CD1c-positive myeloid dendritic cell (primary cell): Measurements from ENCODE around the gene TRAF2.

Experiments
- DNase-seq: peaks from one replicate; pipeline ENCODE4 v3.0.0-alpha.2; 2016; ENCODE audit errors: extremely low spot score

The TRAF2 gene

DNA sequence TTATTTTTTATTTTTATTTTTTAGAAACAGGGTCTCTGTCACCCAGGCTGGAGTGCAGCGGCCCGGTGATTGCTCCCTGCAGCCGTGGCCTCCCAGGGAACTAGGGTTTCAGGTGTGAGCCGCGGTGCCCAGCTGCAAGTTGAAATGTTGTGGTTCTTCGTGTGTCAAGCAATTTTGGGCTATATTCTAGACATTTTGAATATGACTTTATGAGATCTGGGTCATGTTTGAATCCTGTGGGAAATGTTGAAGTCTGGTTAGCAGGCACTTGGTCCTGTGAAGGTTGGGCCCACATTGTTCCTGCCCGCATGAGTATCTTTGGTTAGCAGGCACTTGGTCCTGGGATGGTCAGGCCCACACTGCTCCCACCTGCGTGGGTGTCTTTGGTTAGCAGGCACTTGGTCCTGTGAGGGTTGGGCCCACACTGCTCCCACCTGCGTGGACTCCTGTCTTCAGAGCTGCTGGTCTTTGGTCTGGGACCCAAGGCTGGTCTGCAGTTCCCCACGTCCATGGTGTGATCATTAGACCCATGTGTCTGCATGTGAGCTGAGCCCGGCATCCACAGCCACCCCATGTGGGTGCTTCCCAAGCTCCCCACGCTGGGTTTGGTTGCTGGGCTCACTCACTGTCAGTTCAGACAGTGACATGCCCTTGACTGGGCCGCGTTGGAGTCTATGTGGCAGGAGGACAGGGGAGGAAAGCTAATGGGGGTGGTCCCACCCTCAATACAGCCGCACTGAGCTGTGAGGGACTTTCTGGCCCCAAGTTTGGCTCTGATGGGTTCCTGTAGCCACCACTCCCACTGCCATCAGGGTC is 51.1 kb downstream of the TRAF2 start:
- no peak for DNase-seq

DNA sequence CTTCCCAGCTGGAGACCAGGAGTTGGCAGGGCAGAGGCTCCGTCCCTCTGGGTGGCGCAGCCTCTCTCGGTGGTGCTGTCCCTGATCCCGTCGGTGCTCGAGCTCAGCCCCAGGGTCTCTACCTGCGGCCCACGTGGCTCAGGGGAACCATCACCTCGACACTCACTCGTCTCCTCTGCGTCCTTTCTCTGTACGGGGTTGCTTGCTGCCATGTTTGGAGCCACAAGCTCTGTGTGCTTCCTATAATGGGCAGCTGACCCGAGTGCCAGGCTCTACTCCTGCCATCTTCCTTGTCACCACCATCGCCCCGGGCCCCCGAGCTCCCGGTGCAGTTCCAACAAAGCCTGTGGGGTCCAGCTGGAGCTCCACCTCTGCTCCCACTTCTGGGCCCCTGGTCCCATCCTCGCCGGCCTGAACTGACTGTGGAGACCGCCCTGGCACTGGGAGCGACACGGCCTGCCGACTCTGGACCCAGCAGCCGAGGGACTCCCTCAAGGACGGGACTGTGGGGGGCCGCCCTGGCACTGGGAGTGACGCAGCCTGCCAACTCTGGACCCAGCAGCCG is 53.2 kb downstream of the TRAF2 start:
- no peak for DNase-seq

DNA sequence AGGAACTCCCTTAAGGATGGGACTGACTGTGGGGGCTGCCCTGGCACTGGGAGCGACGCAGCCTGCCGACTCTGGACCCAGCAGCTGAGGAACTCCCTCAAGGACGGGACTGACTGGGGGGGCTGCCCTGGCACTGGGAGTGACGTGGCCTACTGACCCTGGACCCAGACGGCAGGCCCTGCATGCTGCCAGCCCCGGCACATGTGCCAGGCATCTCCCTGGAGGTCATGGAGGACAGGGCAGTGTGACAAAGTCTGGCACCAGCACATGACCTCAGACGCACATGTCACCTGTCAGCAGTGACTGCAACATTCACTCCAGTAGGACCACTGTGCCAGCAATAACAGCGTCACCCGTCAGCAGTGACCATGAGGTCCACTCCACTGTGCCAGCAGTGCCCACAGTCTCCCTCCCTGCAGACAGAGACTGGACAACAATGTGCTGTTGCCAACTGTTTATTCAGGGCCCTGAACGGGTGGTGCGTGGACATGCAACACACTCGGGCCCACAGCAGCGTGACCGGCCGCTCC is 53.7 kb downstream of the TRAF2 start:
- DNase-seq = no peak

DNA sequence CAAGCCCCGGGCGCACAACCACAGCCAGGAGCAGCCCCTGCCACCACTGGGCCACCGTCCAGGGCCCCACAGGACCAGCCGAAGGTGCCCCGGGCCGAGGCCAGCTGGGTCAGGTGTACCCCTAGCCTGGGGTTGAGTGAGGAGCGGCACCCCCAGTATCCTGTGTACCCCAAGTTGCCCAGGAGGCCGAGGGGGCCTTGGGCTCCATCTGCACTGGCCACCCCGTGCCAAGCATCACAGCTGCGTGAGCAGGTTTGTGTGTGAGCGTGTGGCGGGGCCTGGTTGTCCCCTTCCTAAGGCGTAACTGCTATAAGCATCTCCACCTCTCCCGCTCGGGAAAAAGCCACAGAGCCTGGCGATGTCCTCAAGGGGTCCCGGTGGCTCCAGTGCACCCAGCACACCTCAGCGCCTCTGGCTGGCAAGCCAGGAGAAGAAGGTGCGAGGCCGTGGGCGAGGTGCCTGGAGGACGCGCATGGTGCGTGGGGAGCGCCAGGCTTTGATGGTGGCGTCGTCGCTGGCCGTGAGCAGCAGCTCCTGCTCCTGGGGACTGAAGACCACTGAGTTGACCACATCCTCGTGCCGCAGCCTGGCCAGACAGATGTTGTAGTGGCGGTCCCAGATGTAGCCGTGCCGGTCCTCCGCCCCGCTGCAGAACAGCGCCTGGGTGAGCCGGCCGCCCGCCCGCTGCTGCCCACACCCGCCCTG is 54.4 kb downstream of the TRAF2 start:
- DNase-seq = no peak

DNA sequence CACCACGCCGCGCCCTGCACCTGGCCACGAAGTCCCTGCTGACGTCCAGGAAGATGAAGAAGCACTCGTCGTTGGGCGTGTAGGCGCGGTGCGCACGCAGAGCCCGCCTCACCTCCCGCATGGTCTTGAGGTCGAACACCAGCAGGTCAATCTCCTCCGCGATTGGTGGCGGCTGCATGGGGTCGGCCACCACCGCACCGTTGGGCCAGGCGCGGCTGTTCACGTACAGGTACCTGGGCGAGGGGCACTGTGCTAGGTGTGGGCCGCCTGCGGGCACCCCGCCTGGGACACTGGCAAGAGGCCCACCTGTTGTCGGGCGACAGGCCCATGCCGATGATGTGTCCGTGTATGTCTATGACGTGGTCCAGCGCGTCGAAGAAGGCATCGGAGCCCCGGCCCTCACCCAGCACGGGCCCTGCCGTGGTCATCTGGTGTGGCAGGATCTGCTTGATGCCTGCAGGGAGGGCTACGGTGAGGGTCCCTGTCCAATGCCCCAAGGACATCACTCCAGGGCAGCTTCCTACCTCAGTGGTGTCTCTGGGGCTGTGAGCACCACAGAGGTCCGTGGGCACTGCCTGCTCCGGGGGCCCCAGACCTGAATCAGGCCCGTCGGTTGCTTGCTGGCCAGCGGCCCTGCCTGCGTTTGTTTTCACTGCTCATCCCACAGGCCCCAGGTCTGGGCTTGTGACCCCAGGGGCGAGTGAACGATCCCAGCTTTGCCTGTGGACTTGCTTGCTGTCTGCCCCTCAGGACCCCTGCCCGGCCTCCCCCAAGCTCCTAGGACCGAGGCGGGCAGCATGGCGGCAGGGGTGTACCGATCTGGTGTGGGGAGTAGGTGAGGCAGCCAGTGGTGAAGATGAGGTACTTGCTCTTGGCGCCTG is 55.2 kb downstream of the TRAF2 start:
- no peak for DNase-seq

DNA sequence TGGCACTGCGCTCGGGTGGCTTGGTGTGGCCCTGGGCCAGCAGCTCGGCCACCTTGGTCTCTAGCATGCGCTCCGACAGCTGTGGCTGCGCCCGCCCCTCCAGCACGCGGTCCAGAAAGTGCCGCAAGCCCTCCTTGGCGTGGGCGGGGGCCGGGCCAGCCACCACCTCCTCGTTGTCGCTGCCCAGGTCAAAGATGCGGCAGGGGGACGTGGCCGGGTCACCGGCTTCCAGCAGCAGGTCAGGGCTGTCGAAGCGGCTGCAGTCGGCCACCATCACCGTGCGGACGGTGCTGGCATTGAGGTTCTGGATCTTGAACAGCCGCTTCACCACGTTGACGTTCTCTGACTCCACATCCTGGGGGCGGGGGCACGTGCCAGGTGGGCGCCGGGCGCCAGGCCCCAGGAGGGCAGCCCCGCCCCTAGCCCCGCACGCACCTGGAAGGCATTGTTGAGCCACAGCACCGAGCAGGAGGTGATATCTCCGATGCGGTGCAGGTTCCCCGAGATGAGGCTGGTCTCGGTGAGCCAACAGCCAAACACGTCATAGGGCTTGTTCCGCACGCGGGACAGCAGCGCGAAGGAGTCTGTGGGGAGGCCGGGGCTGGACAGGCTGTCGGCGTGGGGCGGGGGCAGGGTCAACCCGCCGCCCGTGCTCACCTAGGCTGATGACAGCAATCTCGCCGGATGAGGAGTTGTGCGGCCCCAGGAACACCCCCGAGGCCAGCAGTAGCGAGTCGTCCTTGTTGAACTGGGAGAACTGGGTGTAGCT is 56.0 kb downstream of the TRAF2 start:
- DNase-seq = no peak

DNA sequence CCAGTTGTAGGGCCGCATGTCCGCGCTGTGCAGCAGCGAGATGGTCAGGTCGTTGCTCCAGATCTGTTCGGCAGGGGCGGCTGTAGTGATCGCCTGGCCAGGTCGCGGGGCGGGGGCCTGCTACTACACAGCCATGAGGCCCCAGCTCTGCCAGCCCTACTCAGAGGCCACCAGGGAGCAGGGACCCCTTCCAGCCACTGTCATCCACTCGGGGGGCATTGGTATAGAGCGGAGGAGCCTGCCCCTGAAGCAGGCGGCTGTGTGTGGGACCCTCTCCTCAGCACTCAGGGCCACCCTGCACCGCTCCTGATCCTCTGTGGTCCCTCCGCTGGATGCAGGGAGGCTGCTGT is 56.5 kb downstream of the TRAF2 start:
- DNase-seq = no peak

DNA sequence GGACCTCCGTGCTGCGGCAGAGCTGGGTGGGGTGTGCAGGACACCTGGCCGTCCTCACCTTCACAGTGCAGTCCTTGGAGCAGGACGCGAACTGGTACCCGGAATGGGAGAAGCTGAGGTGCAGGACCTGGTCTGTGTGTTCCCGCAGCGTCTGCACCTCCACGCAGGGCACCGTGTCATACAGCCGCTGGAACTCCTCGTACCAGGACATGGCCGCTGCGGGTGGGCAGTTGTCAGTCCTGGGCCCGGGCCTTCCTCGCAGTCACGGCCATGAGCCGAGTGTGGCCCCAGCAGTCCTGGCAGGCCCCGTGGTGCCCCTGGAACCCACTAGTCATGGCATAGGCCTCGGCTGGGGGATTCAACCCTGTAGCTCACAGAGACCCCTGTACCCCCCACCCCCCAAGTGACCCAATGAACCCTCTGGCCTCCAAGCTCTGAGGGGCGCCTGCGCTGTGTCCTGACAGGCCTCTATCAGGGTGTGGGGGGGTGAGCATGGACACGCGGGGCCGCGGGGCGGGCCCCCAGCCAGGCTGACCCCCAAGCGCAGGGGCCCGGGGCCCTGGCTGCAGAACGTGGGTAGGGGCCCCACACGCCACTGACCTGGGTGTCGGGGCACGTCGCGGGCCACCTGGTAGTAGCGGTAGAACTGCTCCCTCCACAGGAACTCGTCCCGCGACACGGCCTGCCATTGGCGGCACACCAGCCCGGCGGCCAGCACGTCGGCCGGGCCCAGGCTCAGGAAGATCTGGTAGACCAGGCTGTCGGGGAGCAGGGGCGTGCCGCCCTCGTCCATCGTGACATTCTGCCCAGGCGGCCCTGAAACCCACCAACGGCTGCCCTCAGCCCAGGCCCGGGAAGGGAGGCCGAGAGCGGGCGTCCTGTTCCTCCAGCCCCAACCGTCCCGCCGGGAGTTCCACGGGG is 57.2 kb downstream of the TRAF2 start:
- no peak for DNase-seq

DNA sequence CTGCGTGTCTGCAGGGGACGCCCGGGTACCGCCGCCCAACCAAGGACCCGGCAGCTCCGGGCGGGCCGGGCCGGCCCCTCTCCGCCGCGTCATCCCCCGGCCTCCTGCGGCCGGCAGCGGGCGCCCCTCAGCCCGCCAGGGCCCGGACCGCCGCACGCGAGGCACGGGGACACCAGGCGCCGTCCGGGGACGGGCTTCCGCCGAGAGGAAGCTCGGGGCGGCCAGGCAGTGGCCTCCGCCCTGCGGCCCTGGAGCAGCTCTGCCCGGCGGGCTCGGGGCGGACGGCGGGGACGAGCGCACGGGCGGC is 57.8 kb downstream of the TRAF2 start:
- DNase-seq = peak; percentile 78

DNA sequence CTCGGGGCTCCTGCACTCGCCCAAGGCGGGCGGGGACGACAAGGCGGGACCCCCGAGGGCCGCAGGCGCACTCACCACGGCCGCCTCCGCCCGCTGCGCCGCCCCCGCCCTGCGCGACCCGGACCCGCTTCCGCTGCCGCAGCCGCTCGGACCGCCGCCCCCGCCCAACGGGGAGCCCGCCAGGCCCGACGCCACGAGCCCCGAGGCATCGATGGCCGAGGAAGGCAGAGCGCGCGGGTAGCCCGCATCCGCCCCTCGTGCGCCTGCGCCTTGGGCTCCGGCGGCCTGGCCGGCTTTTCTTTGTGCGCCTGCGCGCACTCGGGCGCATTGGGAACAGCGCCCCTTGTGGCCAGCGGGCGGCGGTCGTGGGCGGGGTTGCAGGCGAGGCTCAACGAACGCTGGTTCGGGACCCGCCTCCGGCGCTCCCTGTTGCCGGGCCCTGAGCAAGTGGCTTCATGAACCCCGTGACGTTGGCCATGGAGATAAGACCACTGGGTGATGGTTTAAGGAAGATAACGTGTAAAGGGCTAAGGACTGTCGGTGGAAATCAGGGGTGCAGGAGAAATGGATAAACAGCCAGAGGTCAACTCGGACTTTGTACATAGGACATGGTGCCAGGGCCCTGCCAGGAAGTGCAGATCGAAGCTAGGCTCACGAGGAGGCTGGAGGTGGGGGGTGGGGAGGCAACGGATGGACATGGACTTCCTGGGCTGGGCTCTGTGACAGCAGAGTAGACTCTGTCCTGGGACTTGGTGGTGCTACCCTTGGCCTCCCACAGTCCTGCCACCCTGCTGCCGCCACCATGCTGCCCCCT is 58.4 kb downstream of the TRAF2 start, which contains the start of the genes C8G and FBXW5:
TSS of gene C8G (plus strand) at position 725 of the 814 bp plus-strand sequence. CDS start at position 803, 78 bp downstream.
TSS of gene FBXW5 (minus strand) at position 220 of the 814 bp plus-strand sequence. CDS start 655 bp downstream, outside the sequence.
- peak; percentile 99 for DNase-seq

DNA sequence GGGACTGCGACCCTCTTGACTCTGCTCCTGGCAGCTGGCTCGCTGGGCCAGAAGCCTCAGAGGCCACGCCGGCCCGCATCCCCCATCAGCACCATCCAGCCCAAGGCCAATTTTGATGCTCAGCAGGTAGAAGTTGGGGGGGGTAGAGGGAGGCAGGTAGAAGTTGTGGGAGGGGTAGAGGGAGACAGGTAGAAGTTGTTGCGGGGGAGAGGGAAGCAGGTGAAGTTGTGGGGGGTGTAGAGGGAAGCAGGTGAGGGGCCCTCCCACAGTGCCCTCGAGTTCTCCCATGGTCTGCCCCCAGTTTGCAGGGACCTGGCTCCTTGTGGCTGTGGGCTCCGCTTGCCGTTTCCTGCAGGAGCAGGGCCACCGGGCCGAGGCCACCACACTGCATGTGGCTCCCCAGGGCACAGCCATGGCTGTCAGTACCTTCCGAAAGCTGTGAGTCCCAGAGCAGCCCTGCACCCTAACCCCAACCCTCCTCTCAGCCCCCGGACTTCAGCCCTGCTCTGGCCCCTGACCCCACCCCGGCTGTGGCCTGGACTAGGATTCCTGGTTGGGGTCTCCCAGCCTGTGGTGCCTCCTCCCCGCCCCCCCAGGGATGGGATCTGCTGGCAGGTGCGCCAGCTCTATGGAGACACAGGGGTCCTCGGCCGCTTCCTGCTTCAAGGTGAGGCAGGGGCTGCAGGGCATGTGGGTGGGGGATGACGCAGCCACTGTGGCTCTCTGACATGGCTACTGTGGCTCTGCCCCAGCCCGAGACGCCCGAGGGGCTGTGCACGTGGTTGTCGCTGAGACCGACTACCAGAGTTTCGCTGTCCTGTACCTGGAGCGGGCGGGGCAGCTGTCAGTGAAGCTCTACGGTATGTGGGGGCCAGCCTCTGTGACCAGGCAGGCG is 59.3 kb downstream of the TRAF2 start:
- DNase-seq = no peak

DNA sequence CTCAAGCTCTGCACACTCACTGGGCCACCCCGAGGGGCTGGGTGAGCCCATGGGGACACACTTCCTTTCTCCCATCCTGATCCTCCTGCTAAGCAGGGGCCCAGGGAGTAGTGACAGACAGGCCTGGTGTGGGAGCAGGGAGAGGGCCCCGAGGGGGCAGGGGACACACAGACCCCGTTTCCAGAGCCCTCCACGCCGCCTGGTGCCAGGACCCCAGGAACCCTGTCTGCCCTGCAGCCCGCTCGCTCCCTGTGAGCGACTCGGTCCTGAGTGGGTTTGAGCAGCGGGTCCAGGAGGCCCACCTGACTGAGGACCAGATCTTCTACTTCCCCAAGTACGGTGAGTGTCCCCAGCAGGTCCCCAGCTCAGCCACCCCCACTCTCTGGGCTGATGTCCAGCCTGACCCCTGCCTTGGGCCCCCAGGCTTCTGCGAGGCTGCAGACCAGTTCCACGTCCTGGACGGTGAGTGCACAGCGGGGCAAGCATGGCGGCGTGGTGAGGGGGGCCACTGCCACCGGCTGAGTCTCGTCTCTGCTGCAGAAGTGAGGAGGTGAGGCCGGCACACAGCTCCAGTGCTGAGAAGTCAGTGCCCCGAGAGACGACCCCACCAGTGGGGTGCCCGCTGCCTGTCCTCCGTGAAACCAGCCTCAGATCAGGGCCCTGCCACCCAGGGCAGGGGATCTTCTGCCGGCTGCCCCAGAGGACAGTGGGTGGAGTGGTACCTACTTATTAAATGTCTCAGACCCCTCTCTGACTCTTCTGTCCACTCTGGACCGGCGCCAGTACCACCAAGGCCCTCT is 60.1 kb downstream of the TRAF2 start:
- DNase-seq = no peak

DNA sequence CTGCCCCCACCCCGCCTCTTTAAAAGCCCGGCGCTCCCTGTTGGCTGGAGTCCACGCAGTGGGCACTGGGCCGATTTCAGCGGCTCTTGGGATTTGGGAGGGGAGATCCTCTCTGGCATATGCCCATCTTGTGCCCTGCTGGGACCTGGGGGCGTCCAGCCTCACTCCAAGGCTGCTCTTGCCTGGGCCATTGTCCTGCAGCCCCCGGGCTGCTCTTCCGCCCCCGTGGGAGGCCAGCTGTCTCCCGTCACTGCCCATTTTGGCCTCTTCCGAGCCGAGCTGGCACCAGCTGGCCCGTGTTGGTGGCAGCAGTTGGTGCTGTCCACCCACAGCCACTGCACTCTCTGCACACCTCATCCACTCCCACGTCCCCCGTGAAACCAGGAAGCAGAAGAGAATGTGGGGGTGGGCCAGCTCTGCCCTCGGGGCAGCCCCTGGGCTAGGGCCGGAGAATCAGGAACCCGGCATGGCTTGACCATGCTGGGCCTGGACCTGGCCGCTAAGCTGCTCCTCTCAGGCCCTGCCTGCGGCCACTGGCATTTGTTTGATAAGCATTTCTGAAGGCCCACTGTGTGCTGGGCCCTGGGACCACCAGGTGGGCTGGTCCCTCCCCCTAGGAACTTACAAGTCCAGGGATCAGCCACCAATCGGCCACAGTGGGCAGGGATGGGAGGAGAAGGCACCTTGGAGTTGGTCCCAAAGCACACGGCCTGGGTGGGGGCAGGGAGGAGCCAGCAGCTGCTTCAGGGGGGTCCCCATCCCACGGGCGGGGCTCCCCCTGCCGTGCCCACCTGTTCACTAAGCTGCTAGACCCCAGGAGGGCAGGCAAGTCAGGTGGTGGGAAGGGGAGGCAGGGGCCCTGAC is 60.9 kb downstream of the TRAF2 start:
- DNase-seq = peak; percentile 69

DNA sequence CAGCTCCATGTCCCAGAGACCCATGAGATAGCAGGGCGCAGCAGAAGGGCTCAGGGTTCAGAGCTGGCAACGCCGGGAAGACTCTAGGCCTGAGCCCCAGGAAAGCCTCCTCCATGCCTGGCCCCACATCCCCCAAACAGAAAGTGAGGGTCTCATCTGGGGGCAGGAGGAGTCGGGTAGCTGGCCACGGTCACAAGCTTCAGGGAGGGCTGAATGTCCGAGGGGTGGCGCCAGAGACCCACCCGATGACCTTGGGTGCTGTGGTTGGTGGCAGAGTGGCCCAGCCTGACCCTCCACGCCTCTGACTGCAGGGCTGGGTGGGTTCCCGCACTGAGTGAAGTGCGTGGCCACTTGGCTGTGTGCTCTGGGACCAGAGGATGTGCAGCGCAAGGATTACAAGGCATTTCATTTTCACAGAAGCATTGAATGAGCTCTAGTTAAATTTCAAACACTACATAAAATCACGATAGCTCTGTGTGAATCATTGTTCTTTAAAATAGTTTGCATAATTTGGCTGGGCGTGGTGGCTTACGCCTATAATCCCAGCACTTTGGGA is 61.7 kb downstream of the TRAF2 start:
- DNase-seq = peak; percentile 47

DNA sequence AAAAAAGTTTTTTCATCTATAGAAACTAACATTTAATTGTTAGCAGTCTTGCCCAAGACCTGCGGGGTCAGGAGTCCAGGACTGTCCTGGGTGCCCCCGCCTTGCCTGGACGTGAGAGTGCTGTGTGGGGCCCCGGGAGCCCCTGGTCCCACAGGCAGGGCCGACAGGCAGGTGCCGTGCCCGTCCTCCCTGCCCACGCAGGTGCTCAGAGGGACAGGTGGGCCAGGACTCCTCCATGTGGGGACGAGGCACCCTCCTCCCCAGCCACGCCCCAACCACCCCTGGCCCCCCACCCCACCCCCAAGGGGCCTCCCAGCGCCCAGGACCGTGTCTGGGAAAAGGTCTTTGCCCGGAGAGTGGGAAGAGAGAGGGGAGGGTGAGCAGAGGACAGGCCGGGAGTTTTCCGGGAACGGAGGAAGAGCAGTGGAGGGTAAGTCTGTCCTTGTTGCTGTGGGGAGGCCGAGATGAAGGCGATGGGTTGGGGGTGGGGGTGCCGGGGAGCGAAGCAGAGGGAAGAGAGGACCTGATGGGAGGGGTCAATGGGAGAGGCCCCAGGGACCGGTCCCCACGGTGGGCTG is 63.0 kb downstream of the TRAF2 start:
- DNase-seq = no peak
